GM21423 (cell line): ENCODE data around the gene THAP4.

ENCODE experiments used
- ATAC-seq: cut with Tn5 transposase; IDR thresholded peaks from one replicate; pipeline ENCODE4 v1.9.1; 2021; ENCODE audit warnings: mild to moderate bottlenecking, moderate library complexity; ENCODE audit not compliant: unreplicated experiment

THAP4 gene

DNA sequence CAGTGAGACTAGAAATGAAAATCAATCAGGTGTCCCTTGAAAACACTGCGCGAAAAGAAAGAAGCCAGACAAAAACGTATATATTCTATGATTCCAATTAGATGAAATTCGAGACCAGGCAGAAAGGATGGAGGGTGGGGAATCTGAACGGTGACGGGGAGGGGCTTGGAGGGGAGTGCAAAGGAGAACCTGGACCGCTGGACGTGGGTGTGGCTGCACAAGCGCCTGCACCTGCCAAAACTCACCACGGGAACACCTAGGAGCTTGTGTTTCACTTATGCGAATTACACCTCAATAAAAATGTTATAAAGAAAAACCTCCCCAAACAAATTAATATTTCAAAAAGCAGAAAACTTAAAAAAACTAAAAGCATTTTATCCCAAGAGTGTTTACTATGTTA lies 21.9 kb downstream of the THAP4 start:
- ATAC-seq = no peak

DNA sequence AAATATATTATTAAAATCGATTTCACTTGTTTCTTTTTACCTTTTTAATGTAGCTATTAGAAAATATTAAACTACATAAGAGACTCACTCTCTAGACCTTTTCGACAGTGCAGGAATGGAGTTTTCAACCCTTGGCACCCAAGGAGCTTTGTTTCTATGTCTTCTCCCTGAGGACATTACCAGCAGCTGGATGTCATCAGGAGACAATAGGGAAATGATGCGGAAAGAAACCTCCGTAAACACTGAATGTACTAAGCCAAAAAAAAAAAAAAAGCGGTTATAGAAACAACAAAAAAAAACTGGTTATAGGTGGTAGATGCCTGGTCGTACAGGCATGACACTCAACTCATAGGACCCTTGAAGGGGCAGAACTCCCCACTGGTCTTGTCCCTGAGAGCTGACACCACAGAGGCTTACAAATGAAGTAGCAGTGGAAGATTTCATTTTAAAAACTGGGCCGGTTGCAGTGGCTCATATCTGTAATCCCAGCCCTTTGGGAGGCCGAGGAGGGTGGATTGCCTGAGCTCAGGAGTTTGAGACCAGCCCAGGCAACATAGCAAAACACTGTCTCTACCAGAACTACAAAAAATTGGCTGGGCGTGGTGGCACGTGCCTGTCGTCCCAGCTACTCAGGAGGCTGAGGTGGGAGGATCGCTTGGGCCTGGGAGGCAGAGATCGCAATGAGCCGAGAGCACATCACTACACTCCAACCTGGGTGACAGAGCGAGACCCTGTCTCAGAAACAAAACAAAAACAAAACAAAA lies 23.8 kb downstream of the THAP4 start:
- no peak for ATAC-seq

DNA sequence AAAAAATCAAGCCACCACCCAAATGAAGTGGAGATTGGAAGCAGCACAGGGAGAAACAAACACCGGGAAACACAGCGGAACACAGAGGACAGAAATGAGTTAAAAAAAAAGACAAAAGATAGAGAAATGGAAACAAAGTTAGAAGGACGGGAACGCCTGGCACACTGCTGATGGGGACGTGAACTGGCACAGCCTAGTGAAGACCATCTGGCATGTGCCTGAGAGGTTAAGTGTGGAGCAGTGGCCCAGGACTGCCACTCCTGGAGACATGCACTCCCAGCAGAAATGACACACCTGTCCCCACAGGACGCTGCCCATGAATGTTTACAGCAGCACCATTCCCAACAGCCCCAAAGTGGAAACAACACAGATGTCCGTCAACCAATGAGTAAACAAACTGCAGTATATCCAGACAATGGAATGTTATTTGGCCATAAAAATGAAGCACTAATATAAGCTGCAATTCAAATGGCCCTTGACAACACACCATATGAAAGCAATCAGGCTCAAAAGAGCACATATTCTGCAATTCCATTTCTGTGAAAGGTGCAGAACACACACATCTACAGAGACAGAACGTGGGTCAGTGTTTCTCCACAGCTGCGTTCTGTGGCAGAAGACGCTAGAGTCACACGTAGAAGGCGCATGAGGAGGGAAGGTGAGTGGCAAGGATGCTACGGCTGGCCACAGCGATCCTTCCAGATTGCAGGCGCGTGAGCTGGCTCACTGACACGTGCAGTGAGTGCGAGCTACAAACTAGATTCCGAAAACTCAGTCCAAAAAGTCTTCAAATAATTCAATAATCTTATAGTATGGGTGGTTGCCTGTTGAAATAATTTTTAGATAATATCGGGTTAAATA lies 24.6 kb downstream of the THAP4 start:
- ATAC-seq = no peak

DNA sequence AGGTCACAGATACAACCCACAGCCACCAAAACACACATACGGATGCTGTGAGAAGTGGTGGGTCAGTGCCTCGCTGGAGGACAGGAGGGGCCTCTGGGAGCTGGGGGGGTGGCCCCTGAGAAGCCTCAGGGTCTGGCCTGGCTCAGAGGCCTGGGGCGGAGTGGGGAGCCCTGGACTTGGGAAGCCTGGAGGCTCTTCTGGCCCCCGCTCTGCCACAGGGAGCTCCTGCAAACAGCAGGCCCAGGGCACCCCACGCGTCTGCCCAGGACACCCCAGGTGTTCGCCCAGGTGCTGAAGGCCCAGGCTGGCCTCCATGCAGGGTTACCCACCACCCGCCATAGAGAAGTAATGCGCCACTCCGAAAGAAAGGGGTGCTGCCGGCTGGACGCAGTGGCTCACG lies 25.9 kb downstream of the THAP4 start:
- ATAC-seq = no peak

DNA sequence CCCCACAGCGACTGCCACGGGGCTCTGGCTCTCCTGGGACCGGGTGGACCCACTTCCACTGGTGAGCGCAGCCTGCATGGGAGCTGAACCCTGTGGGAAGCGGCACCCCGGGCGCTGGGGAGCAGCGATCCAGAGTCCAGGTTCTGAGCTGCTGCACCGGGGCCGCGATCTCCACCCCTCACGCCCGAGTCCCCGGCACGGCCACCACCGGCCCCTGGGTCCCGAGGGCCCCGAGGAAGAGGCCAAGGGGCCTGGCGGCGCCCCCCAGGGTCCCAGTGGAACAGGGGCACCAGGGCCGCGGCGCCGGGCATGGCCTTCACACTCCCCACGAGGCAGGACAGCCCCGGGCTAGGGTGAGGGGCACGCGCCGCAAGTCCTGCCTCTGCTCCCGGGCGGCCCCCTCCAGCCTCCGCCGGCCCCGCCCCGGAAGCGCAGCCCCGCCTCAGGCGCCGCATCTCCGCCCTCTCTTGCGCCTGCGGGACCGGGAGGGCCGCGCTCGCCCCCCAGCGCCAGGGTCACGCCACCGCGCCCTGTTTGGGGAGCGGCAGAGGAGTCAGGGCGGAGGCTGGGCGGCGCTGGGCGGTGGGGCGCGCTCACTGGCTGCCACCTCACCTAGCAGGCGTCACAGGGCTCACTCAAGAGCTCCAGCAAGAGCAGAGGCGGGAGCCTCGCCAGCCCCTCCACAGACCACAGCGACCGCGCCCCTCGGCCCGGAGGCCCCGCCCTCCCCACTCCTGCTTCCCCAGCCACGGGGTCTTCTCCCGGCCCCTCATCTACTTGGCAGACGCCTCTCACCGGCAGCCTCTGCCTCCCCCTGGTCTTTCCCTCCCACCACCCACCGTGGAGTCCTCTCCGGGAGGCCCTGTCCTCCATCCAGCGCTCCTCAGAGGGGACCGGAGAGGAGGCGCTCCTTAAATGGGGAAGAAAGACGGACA lies 26.8 kb downstream of the THAP4 start:
- peak; percentile 89 for ATAC-seq

DNA sequence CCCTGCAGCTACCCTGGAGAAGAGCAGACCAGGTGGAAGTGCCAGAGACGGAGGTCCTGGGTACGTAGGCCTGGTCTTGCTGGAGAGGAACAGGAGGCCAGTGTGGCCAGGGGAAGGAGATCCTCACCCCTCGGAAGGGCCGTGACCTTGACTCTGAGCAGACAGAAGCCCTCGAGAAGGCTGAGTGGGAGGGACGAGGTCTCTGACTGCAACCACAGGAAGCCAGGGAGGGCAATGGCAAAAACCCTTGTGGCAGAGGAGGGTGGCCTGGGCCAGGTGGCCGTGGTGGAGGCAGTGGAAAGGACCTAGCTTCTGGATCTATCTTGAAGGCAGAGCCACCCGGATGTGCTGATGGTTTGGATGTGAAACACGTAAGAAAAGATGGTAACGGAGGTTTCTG lies 28.1 kb downstream of the THAP4 start:
- ATAC-seq = no peak

DNA sequence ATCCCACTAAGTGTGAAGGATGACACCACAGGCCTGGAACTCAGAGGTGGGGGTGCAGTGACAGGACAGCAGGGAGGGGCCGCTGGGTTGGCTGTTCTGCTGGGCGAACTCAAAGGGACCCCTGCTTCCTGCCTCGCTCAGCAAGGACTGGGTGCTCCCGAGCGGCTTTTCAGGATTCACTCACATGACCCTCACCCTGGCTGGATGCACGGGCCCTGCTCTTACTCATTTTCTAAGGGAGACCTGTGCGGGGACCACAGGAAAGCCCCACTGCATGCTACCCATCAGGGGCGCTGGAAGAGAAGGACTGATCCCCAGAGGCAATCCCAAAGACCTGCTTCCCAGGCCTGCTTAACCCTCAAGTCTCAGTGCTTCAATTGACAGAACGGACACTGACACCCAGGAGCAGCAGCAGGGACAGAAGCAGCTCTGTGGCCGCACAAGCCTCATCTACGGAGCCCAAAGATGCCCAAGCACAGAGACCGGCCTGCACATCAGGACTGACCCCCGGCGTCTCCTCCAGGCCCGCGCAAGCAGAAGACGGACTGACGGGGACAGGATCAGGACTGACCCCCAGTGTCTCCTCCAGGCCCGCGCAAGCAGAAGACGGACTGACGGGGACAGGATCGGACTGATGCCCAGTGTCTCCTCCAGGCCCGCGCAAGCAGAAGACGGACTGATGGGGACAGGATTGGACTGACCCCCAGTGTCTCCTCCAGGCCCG lies 29.6 kb downstream of the THAP4 start:
- no peak for ATAC-seq

DNA sequence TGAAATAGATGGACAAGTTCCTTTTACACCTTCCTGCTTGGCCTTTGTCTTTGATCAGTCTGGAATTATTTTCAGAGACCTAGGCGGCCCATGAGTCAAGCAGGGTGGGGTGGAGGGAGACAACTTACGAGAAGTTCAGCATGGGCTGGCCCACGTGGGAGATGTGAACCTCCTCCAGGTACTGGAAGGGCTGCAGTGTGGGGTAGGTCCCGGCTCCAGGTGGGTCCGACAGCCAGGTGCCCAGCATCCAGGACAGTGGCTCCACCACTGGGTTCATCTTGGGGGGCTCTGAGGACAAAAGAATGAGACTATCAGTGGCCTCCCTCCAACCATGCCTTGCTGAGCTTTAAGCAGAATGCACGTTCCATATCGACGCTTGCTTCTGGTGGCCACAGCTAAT lies 30.8 kb downstream of the THAP4 start:
- ATAC-seq = no peak

DNA sequence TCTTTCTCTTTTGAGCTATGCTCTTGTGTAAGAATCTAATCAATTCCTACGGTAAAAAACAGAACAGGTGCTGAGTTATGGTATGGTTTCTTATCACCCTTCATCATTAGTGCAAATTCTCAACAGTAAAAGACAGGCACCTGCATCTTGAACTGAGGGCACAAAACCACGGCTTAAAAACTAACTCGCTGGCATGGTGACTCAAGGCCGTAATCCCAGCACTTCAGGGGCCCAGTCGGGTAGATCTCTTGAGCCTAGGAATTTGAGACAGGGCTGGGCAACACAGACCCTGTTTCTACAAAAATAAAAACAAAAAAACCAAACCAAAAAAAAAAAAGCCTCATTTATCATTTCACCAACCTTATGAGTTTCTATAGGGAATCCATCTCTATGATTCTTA lies 33.3 kb downstream of the THAP4 start:
- no peak for ATAC-seq

DNA sequence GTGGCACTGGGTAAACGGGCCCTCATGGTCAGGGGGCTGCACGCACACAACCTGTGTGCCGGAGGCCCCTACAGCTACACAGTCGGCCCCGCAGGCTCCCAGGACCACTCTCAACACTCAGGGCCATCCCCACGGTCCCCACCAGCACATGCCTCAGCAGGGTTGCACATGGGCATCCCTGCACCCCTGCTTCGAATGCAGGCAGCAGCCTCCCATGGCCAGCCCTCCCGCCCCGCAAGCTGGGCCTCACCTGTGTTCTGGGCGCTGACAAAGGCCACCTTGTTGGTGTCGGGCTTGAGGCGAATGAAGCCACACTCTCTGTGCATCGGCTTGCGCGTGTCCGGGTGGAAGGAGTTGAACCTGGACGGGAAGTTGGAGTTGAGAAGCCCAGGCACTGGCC lies 34.2 kb downstream of the THAP4 start:
- ATAC-seq = no peak

DNA sequence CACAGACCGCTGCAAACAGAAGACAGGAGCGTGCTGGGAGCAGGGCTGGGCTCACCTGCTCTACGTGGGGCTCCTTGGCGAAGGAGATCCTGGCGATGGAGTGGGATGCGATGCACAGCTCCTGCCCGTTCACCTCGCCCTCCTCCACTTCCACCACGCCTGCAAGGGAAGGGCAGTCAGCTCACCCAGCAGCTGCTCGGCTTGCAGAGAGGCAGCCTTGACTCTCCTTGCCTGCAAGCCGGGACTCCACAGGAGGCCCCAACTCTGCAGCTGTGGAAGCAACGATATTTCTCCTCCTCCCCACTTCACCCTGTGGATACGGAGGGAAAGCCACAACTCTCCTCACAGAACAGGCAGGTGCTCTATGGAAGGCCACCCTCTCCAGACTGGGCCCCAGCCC lies 35.1 kb downstream of the THAP4 start:
- no peak for ATAC-seq

DNA sequence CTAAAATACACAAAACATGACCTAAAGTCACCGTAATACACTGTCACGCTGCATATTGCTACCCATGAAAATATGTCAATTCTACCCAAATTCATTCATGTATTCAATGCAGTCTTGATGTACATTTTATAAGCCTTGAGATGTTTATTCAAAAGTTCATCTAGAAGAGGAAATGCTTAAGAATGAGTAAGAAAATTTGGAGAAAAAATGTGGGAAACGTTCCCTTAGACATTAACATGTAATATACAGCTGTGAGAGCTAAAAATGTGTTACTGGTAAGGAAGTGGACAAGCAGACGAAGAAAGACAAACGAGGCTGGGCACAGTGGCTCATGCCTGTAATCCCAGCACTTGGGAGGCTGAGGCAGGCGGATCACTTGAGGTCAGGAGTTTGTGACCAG lies 37.3 kb downstream of the THAP4 start:
- no peak for ATAC-seq

DNA sequence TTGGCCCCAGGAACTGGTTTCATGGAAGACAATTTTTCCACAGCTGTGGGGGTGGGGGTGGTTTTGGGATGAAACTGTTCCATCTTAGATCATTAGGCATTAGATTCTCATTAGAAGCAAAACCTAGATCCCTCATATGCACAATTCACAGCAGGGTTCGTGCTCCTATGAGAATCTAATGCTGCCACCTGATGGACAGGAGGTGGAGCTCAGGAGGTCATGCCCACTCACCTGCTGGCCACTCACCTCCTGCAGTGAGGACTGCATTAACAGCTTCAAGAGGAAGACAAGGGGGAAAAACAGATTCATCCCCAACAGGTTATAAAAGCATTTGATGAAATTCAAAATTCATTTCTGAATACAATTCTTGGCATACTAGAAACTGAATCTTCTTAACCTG lies 38.5 kb downstream of the THAP4 start:
- no peak for ATAC-seq

DNA sequence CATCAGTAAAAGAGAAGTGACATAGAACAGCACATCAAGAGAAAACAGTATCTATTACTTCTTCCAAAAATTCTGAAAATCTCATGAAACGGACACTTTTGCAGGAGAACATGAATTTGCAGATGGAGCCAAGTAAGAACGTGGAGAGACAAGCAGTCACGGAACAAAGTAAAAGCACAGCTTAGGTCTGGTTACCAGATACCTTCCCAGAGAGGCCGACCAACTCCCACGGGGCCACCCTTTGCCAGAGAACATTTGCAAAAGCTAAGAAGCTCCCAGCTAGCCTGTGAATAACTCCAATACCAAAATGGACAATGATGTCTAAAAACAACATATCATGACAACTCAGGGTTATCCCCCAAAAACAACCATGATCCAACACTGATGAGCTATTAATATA lies 38.9 kb downstream of the THAP4 start:
- ATAC-seq = no peak

DNA sequence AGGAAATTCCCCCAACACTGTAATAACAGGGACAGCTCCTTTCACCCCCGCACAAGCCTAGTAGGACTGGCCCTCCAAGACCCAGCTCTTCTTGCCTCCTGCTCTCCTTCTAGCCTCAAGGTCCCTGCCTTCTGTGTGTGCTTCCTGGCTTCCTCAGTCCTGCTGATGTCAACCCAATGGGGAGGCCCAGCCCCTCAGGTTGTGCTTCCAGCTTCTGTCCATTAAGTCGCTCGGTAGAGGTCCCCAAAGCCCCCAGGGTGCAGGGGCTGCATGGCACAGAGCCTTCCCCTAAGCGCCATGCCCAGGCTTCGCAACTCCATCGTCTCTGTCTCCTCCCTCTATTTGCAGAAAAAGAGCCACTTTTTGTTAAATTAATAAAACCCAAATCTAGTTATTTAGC lies 39.4 kb downstream of the THAP4 start:
- ATAC-seq = no peak

DNA sequence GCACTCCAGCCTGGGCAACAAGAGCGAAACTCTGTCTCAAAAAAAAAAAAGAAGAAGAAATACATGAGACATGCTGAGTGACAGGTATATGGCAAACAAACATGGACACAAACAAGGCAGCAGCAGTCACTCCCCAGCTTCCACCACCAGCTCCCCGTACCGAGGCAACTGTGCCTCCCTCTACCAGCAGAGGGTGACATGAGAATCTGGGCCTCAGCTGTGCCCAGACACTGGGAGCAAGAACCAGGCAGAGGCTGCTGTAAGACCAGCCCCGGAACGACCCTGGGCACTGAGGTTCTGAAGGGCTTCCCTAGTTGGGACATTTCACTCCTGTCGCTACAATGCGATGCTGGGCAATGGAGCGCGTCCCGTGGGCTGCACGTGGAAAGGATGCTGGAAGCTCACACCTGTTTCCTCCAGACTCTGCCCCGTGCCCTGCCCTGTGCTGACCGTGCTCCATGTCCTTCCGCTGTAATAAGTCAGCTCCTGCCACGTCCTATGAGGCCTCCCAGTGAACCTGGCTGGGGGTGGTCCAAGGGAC lies 41.3 kb downstream of the THAP4 start:
- no peak for ATAC-seq

DNA sequence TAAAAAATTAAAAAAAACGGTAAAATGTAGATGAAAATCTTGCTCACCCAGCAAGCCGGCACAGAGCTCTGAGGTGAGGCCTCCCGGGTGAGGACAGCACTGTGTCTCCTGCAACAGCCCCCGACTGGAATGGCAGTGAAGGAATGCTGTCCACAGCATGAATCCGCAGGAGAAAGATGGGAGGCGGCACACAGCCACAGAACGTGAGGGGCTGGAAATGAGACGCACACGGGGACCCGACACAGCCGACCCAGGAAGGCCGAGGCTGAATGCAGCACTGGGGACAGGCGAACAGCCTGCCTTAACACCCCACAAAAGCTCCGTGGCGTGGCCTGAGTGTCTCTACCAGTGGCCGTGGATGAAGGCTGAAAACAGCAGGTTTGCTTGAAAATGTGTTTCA lies 43.7 kb downstream of the THAP4 start:
- ATAC-seq = no peak

DNA sequence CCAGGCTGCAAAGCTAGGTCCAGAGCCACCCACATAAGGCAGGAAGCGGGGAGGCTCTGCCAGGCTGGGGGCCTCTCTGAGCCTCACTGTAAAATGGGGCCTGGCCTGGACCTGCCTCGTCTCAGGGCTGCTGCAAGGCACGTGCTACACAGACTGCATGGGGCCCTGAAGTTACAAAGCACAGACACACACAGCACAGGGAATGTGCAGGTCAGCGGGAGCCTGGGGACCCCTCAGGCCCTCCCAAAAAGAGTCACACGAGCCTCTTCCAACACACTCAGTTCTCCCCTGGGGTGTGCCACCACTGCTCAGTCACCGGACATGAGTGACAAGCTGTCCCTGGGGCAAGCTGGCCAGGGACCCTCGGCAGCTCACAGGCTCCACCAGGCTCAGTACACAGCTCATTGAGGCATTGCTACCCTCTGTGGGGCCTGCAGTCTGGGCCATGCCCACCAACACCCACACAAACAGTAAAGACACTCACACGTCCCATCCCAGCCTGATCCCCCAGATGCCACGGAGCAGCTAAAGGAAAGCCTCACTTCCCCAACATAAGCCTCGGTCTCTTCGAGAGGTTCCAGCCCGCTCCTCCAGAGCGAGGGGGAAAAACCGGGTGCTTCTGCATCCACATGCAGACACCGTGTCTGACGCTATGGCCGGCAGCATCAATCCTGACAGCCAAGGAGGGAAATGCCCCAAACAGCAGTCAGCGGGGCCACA lies 44.7 kb downstream of the THAP4 start:
- ATAC-seq = no peak
